ENCODE measurements around the gene FRMD4B. TPM values are rescaled to one million over a fixed set of nuclear protein-coding genes. Genes with fewer than 3 reads are reported as not detected.

FRMD4B gene
- total RNA-seq, 1 donor from 2014 or later, result 16.4 TPM

GRCh38 chr3:69353088-69353478 is 32.8 kb downstream of the FRMD4B start:
- Histone ChIP-seq H3K4me3 (ENCODE audit: low read depth, low read length) (no peak overlapping the region), H3K36me3 (ENCODE audit: control insufficient read depth, insufficient read depth, low read length) (no peaks in the 10 kb centered on the region), H3K27me3 (ENCODE audit: control insufficient read depth, insufficient read depth, low read length) (no peaks in the 10 kb centered on the region)
- no peak for TF ChIP-seq CTCF (IDR thresholded peaks at IDR 0.05; ENCODE audit: insufficient read depth, low read length, poor library complexity, severe bottlenecking)
- no peak for DNase-seq (ENCODE audit: low read depth)

DNA sequence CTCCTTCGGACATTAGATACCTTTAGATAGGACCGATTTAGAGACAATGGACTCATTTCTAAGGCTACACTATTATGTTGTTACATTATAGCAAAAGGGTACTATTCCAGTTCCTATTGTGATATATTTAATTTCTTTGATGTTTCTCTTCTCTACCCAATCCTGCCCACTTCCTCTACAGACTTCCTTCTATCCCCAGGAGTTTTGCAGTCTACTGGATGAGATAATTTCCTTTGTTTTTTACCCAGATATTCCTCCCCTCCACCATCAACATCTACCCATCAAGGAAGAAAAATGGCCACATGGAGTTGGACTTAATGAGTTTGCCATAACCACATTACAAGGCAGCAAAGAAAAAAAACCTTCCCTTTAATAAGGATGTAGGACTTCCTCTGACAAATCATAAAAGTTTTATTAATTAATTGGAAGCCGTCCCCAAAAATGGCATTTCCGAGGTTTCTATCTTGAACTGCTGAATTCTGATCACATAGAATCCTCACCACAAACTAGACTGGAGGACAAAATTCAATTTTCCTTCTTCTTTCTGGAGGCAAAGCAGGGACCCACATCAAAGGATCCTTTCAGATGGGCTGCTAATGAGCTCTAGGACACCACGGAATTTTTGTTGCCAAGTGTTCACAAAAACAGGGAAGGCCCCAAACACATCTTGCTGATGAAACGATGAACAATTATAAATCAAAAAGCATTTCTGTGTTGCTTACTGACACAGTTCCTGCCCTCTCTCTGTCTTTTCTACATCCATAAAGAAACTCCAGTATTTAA is 33.4 kb downstream of the FRMD4B start:
- DNase-seq (ENCODE audit: low read depth), result no peak
- no peak for TF ChIP-seq CTCF (IDR thresholded peaks at IDR 0.05; ENCODE audit: insufficient read depth, low read length, poor library complexity, severe bottlenecking)
- Histone ChIP-seq H3K4me3 (ENCODE audit: low read depth, low read length) (no peak overlapping the region), H3K27me3 (ENCODE audit: control insufficient read depth, insufficient read depth, low read length) (no peaks in the 10 kb centered on the region), H3K36me3 (ENCODE audit: control insufficient read depth, insufficient read depth, low read length) (no peaks in the 10 kb centered on the region)

- no peak for DNase-seq (ENCODE audit: low read depth)
Observed at GRCh38 chr3:69343875-69344274, 42.0 kb downstream of the FRMD4B start.

GRCh38 chr3:69342074-69342473 is 43.8 kb downstream of the FRMD4B start:
- H3K4me3 ChIP-seq (ENCODE audit: low read depth, low read length), result no peak overlapping the region
- no peak for TF ChIP-seq CTCF (IDR thresholded peaks at IDR 0.05; ENCODE audit: insufficient read depth, low read length, poor library complexity, severe bottlenecking)

More at GRCh38 chr3:69343875-69344274, 42.0 kb downstream of the FRMD4B start:
- Histone ChIP-seq H3K27me3 (ENCODE audit: control insufficient read depth, insufficient read depth, low read length) (no peaks in the 10 kb centered on the region), H3K4me3 (ENCODE audit: low read depth, low read length) (no peak overlapping the region), H3K36me3 (ENCODE audit: control insufficient read depth, insufficient read depth, low read length) (no peaks in the 10 kb centered on the region)
- TF ChIP-seq CTCF (IDR thresholded peaks at IDR 0.05; ENCODE audit: insufficient read depth, low read length, poor library complexity, severe bottlenecking), result no peak

DNA sequence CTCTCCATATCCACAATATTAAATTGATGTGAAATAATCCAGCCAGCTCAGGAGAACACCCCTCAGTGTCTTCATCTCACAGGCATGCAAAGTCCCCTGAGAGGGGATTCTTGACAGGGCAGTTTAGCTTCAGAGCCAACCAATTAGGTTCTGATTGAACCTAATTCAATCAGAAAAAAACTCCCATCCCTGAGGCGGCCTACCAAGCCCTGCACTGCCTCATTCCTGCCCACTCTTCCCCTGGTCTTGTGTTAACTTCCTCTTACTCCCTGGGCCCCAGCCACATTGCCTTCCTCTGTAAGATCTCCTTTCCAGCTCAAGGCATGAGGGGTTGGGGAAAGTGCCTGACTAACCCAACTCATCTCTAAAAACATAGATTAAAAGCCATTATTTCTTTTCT is 46.1 kb downstream of the FRMD4B start:
- Histone ChIP-seq H3K36me3 (ENCODE audit: control insufficient read depth, insufficient read depth, low read length) (no peaks in the 10 kb centered on the region), H3K27me3 (ENCODE audit: control insufficient read depth, insufficient read depth, low read length) (no peaks in the 10 kb centered on the region), H3K4me3 (ENCODE audit: low read depth, low read length) (no peak overlapping the region)
- DNase-seq (ENCODE audit: low read depth), result no peak
- no peak for TF ChIP-seq CTCF (IDR thresholded peaks at IDR 0.05; ENCODE audit: insufficient read depth, low read length, poor library complexity, severe bottlenecking)

More at GRCh38 chr3:69342074-69342473, 43.8 kb downstream of the FRMD4B start:
- DNase-seq (ENCODE audit: low read depth), result no peak
- H3K27me3 ChIP-seq (ENCODE audit: control insufficient read depth, insufficient read depth, low read length), result no peaks in the 10 kb centered on the region
- no peaks in the 10 kb centered on the region for H3K36me3 ChIP-seq (ENCODE audit: control insufficient read depth, insufficient read depth, low read length)

DNA sequence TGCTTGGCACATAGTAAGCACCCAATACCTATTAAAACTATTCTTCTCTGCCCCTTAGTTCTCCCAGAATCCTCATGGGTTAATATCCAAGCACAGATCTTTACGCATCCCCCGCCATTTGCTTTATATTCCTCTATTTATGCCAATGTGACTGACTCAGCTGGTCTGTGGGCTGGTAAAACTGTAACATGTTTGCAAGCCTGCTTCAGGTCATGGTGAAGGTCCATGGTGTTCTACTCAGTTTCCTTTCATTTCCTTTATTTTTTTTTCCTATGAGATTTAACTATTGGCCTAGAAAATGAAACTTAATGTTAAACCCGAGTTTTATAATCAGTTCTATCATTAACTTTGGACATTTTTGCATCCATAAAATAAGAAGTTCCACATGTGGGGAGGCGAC is 47.0 kb downstream of the FRMD4B start:
- Histone ChIP-seq H3K4me3 (ENCODE audit: low read depth, low read length) (no peak overlapping the region), H3K27me3 (ENCODE audit: control insufficient read depth, insufficient read depth, low read length) (no peaks in the 10 kb centered on the region), H3K36me3 (ENCODE audit: control insufficient read depth, insufficient read depth, low read length) (no peaks in the 10 kb centered on the region)
- no peak for DNase-seq (ENCODE audit: low read depth)
- no peak for TF ChIP-seq CTCF (IDR thresholded peaks at IDR 0.05; ENCODE audit: insufficient read depth, low read length, poor library complexity, severe bottlenecking)
